PFSK-1 (cell line): ENCODE data around the gene MYO7B.

Experiments
- FOXP2 ChIP-seq: optimal IDR thresholded peaks from 2 replicates; pipeline ENCODE3; 2011; ENCODE audit warnings: borderline replicate concordance, control low read depth, inconsistent platforms; ENCODE audit not compliant: insufficient read depth; ENCODE audit errors: extremely low read length, extremely low read depth
- POLR2AphosphoS5 ChIP-seq: IDR thresholded peaks from 2 replicates; pipeline ENCODE4 v1.6.1; 2012; ENCODE audit warnings: low read depth, mild to moderate bottlenecking, control low read depth, low read length, moderate library complexity
- REST ChIP-seq, 2 experiments: IDR thresholded peaks; 2 replicates each; pipeline versions ENCODE4 v1.6.1 to v1.8.0; 2011 to 2012; ENCODE audit warnings: low read depth in 2 of 2, low read length in 2 of 2, control low read depth in 1 of 2, inconsistent platforms in 1 of 2, mild to moderate bottlenecking in 1 of 2, moderate library complexity in 1 of 2; ENCODE audit not compliant: insufficient read depth in 1 of 2
- SIN3A ChIP-seq: IDR thresholded peaks from 2 replicates; pipeline ENCODE4 v1.6.1; 2012; ENCODE audit warnings: mild to moderate bottlenecking, low read length, moderate library complexity, borderline replicate concordance; ENCODE audit not compliant: insufficient read depth
- TAF1 ChIP-seq: IDR thresholded peaks from 2 replicates; pipeline ENCODE4 v1.6.1; 2012; ENCODE audit warnings: low read length, control low read depth, borderline replicate concordance; ENCODE audit not compliant: insufficient read depth

MYO7B gene

GRCh38 chr2:127614246-127614645 is 78.8 kb downstream of the MYO7B start:
- TF ChIP-seq POLR2AphosphoS5 (no peak), REST (IDR thresholded peaks at IDR 0.05; ENCODE audit: insufficient read depth in 1 of 2, low read depth in 2 of 2, low read length in 2 of 2) (no peak), SIN3A (no peak), TAF1 (no peak), FOXP2 (no peak)

- TF ChIP-seq SIN3A, result no peak
Observed at GRCh38 chr2:127614731-127615130, 79.2 kb downstream of the MYO7B start.

- TF ChIP-seq REST (IDR thresholded peaks at IDR 0.05; ENCODE audit: insufficient read depth in 1 of 2, low read depth in 2 of 2, low read length in 2 of 2) (no peak), TAF1 (no peak), FOXP2 (no peak), SIN3A (no peak), POLR2AphosphoS5 (no peak)
Observed at GRCh38 chr2:127615511-127616166, 80.2 kb downstream of the MYO7B start.

- TF ChIP-seq POLR2AphosphoS5 (no peak), TAF1 (no peak), SIN3A (no peak), REST (IDR thresholded peaks at IDR 0.05; ENCODE audit: insufficient read depth in 1 of 2, low read depth in 2 of 2, low read length in 2 of 2) (no peak), FOXP2 (no peak)
Observed at GRCh38 chr2:127618551-127619202, 83.2 kb downstream of the MYO7B start.

GRCh38 chr2:127619203-127619590 is 83.7 kb downstream of the MYO7B start:
- TF ChIP-seq REST (IDR thresholded peaks at IDR 0.05; ENCODE audit: insufficient read depth in 1 of 2, low read depth in 2 of 2, low read length in 2 of 2) (no peak), TAF1 (no peak), SIN3A (no peak), FOXP2 (no peak), POLR2AphosphoS5 (no peak)
